PFSK-1 (cell line): Measurements from ENCODE around the gene STAT6.

Experiments used
- FOXP2 ChIP-seq: optimal IDR thresholded peaks from 2 replicates; pipeline ENCODE3; 2011; ENCODE audit warnings: borderline replicate concordance, control low read depth, inconsistent platforms; ENCODE audit not compliant: insufficient read depth; ENCODE audit errors: extremely low read length, extremely low read depth
- POLR2AphosphoS5 ChIP-seq: IDR thresholded peaks from 2 replicates; pipeline ENCODE4 v1.6.1; 2012; ENCODE audit warnings: low read depth, mild to moderate bottlenecking, control low read depth, low read length, moderate library complexity
- REST ChIP-seq, 2 experiments: IDR thresholded peaks; 2 replicates each; pipeline versions ENCODE4 v1.6.1 to v1.8.0; 2011 to 2012; ENCODE audit warnings: low read depth in 2 of 2, low read length in 2 of 2, control low read depth in 1 of 2, inconsistent platforms in 1 of 2, mild to moderate bottlenecking in 1 of 2, moderate library complexity in 1 of 2; ENCODE audit not compliant: insufficient read depth in 1 of 2
- SIN3A ChIP-seq: IDR thresholded peaks from 2 replicates; pipeline ENCODE4 v1.6.1; 2012; ENCODE audit warnings: mild to moderate bottlenecking, low read length, moderate library complexity, borderline replicate concordance; ENCODE audit not compliant: insufficient read depth
- TAF1 ChIP-seq: IDR thresholded peaks from 2 replicates; pipeline ENCODE4 v1.6.1; 2012; ENCODE audit warnings: low read length, control low read depth, borderline replicate concordance; ENCODE audit not compliant: insufficient read depth

The STAT6 gene

GRCh38 chr12:57104292-57104910 is 6.8 kb downstream of the STAT6 start:
- TF ChIP-seq SIN3A (no peak), POLR2AphosphoS5 (no peak), REST (IDR thresholded peaks at IDR 0.05; ENCODE audit: insufficient read depth in 1 of 2, low read depth in 2 of 2, low read length in 2 of 2) (no peak), FOXP2 (no peak), TAF1 (no peak)

- TF ChIP-seq POLR2AphosphoS5 (no peak), SIN3A (no peak), FOXP2 (no peak), TAF1 (no peak), REST (IDR thresholded peaks at IDR 0.05; ENCODE audit: insufficient read depth in 1 of 2, low read depth in 2 of 2, low read length in 2 of 2) (no peak)
Measured at GRCh38 chr12:57103856-57104255, 7.3 kb downstream of the STAT6 start.

GRCh38 chr12:57101892-57102695 is 9.1 kb downstream of the STAT6 start:
- TF ChIP-seq SIN3A (no peak), POLR2AphosphoS5 (no peak), REST (IDR thresholded peaks at IDR 0.05; ENCODE audit: insufficient read depth in 1 of 2, low read depth in 2 of 2, low read length in 2 of 2) (no peak), TAF1 (no peak), FOXP2 (no peak)

- TF ChIP-seq POLR2AphosphoS5: no peak
- no peak for TF ChIP-seq REST (IDR thresholded peaks at IDR 0.05; ENCODE audit: insufficient read depth in 1 of 2, low read depth in 2 of 2, low read length in 2 of 2)
- no peak for TF ChIP-seq TAF1
- no peak for TF ChIP-seq FOXP2
- TF ChIP-seq SIN3A: no peak
Measured at GRCh38 chr12:57099766-57100165, 11.4 kb downstream of the STAT6 start.
